22Rv1 (cell line): ENCODE measurements around the gene ELOF1.

Experiments used
- CTCF ChIP-seq: fragments of 450-650 bp; IDR thresholded peaks from 2 replicates; pipeline ENCODE4 v1.5.1; 2017; ENCODE audit warnings: mild to moderate bottlenecking
- ZFX ChIP-seq: fragments of 450-650 bp; IDR thresholded peaks from 2 replicates; pipeline ENCODE4 v1.6.1; 2017; ENCODE audit warnings: antibody characterized with exemption, borderline replicate concordance

GRCh38 chr19:11598746-11599145, 39.7 kb upstream of the ELOF1 start:
- TF ChIP-seq CTCF (no peak), ZFX (no peak)
